NCI-H2107 (cell line): Measurements from ENCODE around the gene TLK2.
"Not testable (repeated sequence)": the region's sequence is repeated elsewhere in the genome, so short reads cannot be mapped to it uniquely, and the experiment has no call there.

ENCODE experiments used
- DNase-seq: peaks from one replicate; lab custom pipeline; 2025; lab: John Stamatoyannopoulos, UW

TLK2 gene

DNA sequence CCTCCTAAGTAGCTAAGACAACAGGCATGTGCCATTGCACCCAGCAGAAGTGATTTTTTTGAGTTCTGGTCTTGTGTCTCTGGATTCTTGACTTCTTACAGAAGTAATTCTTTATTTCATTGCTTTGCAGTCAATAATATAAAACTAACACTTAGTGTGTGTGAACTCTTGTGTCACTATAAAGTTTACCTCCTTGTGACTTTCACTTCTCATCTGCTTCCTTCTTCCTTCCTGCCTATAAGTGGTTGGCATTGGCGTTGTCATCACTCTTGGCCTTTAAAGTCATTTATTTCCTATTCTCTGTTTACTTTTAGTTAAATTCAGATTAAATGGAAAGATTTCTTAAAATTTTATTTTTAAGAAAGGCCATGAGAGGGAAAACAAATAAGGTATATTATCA, 12.4 kb downstream of the TLK2 start:
- not testable (repeated sequence) for DNase-seq

DNA sequence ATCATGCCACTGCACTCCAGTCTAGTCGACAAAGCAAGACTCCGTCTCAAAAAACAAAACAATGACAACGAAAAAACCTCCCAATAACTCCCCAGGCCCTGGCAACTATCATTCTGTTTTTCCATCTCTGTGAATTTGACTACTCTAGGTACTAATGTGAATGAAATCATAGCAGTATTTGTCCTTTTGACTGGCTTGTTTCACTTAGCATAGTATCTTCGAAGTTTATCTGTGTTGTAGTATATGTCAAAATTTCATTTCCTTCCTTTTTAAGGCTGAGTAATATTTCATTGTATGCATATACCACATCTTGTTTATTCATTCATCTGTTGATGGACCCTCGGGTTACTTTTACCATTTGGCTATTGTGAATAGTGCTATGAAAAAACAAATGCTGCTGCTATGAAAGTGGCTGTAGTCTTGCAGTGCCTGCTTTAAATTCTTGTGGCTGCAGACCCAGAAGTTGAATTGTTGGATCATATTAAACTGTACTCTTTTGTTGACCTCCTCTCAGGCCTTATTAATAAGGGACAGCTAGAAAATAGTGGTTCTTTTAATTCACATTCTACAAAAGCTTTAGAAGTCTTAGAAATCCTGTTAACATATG, 14.5 kb downstream of the TLK2 start:
- DNase-seq = not testable (repeated sequence)

DNA sequence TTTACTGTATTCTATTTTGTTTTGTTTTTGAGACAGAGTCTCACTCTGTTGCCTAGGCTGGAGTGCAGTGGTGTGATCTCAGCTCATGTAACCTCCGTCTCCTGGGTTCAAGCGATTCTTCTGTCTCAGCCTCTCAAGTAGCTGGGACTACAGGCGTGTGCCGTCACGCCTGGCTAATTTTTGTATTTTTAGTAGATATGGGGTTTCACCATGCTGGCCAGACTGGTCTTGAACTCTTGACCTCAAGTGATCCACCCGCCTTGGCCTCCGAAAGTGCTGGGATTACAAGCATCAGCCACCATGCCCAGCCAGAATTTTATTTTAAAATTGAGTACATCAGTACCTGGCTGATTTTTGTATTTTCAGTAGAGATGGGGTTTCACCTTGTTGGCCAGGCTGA, 15.4 kb downstream of the TLK2 start:
- not testable (repeated sequence) for DNase-seq

DNA sequence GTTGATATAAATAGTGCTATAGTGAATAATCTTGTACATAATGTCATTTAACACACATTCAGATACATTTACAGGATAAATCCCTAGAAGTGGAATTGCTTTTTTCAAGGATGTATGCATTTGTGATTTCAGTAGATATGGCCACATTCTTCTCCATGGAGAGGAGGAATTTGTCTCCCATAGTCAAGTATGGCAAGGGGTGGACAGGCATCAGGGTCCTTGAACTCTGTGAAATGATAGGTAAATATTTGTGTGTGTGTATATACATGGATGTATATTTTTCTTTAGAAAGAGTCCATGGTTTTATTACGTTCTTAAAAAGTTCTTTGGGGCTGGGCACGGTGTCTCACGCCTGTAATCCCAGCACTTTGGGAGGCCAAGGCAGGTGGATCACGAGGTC, 17.7 kb downstream of the TLK2 start:
- DNase-seq = not testable (repeated sequence)

DNA sequence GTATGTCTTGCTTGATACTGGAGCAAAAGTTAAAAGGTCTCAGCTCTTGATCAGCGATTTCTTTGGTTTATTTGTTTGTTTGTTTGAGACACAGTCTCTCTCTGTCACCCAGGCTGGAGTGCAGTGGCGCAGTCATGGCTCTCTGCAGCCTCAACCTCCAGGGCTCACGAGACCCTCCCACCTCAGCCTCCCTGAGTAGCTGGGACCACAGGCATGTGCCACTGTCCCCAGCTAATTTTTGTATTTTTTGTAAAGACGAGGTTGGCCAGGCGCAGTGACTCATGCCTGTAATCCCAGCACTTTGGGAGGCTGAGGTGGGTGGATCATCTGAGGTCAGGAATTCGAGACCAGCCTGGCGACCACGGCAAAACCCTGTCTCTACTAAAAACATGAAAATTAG, 20.2 kb downstream of the TLK2 start:
- DNase-seq = not testable (repeated sequence)

DNA sequence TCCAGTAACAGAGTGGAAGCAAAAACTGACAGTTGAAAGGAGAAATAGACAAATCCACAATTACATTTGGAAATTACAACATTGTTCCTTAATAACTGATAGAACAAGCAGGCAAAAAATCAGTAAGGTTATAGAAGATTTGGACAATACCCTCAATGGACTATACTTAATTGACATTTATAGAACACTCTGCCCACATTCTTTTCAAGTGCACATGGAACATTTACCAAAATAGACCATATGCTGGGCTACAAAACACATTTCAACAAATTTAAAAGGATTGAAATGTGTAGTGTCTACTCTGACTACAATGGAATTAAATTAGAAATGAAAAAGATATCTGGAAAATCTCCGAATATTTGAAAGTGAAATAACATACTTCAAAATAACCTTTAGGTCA, 21.8 kb downstream of the TLK2 start:
- not testable (repeated sequence) for DNase-seq

DNA sequence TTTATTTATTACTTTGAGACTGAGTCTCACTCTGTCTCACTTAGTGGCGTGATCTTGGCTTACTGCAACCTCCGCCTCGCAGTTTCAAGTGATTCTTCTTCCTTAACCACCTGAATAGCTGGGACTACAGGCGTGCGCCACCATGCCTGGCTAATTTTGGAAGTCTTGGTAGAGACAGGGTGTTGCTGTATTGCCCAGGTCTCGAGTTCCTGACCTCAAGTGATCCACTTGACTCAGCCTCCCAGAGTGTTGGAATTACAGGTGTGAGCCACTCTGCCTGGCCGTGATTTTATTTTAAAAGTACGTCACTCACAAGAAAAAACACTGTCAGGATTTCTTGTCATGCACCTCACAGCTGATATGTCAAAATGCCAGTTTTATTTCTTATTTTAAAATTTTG, 26.2 kb downstream of the TLK2 start:
- DNase-seq = not testable (repeated sequence)

DNA sequence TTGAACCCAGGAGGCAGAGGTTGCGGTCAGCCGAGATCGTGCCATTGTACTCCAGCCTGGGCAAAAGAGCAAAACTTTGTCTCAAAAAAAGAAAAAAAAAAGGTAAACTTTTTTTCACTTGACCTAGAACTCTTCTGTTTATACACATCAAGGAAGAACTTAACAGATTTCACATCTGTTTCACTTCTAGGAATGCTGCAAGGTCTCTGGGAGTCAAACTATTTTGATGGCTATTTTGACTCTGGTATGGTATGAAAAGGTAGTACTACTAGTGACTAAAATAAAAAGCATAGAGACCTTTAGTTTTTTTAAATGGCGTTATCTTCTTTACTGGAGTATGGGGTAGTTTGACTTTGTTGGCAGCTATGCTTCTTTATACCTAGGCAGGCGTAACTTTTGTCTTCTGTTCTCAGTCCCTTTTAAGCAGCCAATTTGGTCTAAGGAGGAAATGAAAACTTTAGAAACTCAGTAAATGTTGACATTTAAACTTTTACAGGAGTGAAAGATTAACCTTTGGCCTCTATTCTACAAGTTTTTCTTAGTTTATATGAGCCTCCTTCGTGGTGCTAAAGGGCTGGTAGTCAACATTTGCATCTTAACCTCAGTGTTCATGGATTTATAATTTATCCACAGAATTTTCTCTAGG, 28.7 kb downstream of the TLK2 start:
- DNase-seq = not testable (repeated sequence)

DNA sequence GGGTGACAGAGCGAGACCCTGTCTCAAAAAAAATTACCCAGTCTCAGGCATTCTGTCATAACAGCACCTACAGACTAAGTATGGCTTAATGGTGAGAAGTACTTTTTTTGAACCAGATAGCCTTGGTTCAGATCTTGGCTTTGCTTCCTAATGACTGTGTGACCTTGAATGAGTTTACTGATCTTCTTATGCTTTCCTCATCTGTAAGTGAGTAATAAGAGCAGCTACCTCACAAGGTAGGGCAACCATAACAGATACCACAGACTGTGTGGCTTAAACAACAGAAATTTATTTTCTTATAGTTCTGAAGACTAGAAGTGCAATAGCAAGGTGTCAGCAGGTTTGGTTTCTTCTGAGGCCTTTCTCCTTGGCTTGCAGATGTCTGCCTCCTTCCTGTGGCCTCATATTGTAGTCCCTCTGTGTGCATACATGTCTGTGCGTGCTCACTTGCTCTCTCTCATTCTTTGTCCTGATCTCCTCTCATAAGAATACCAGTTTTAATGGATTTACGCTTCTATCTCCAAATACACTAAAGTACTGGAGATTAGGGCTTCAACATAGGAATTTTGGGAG, 31.7 kb downstream of the TLK2 start:
- DNase-seq = not testable (repeated sequence)

DNA sequence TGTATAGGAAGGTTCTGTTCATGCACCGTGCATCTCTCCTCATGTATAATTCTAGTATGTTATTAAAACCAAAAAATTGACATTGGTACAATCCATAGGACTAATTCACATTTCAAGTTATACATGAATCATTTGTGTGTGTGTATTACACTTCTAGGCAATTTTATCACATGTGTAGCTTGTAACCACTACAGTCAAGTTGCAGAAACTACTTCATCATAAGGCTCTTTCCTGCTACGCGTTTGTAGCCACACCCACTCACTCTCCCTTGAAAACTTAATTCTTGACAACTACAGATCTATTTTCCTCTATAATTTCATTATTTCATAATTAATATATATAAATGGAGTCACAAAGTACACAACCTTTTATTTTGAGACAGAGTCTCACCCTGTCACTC, 32.4 kb downstream of the TLK2 start:
- DNase-seq = not testable (repeated sequence)

DNA sequence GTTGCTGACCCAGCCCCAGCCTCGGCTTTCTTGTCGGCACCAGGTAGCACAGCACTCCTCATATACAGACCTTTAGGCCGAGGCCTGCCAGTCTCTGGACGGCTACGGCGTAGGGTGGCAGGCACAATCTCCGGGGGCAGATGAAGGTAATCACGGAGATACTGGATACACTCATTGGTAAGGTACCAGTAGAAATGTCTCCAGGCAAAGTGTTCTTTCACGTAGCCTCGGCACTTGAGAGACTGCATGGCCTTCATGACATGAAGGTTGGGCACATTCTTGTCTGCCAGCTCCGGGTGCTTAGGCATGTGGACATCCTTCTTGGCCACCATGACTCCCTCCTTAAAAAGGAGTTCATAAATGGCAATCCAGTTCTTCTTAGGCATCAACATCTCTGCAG, 37.8 kb downstream of the TLK2 start:
- DNase-seq = not testable (repeated sequence)

DNA sequence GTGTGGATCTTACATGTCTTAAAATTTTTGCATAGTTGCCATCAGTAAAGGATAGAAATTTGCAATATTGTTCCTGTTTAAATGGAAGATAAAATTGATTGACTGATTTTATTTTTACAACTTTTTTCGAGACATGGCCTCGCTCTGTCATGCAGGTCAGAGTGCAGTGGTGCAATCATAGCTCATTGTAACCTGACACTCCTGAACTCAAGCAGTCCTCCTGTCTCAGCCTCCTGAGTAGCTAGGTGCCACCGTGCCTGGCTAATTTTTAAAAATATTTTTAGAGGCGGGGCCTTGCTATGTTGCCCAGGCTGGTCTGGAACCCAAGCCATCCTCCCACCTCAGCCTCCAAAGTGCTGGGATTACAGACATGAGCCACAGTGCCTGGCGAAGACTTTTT, 42.7 kb downstream of the TLK2 start:
- not testable (repeated sequence) for DNase-seq

DNA sequence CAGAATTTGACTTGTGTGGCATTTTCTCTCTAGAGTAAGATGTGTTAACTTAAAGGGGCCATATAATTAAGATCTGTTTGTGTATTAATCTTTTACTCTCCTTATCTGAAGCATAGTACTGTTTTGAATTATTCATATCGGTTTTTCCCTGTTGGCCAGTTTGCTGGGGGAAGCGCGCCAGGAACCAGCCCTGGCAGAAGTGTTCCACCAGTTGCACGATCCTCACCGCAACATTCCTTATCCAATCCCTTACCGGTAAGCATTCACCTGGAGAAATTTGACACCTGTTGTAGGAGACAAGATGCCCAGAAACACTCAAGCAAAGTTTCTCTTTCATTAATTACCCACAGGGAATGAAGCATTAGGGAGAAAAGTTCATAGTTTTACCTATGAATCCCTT, 45.5 kb downstream of the TLK2 start:
- DNase-seq = not testable (repeated sequence)

DNA sequence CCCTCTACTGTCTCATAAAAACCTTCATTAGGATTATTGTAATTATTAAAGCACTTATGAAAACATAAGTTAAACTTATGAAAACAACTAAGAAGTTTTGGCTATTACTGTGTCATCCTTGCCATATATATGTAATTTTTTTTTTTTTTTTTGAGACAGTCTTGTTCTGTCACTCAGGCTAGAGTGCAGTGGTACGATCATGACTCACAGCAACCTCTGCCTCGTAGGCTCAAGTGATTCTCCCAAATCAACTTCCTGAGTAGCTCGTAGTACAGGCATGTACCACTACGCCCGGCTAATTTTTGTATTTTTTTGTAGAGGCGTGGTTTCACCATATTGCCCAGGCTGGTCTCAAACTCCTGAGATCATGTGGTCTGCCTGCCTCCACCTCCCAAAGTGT, 46.7 kb downstream of the TLK2 start:
- DNase-seq = not testable (repeated sequence)

DNA sequence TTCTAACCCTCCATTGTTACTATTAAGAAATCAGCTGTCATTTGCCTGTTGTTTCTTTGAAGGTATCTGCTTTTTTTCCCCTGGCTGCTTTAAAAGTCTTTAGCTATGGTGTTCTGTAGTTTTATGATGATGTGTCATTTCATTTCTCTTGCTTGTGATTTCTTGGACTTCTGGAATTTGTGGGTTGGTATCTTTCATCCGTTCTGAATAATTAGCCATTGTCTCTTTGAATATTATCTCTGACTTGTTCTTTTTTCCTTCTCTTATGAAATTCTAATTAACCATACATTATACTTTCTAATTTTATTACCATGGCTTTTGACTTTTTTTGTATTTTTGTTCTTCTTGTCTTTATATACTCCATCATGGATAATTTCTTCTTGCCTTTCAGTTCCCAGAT, 52.3 kb downstream of the TLK2 start:
- DNase-seq = not testable (repeated sequence)

DNA sequence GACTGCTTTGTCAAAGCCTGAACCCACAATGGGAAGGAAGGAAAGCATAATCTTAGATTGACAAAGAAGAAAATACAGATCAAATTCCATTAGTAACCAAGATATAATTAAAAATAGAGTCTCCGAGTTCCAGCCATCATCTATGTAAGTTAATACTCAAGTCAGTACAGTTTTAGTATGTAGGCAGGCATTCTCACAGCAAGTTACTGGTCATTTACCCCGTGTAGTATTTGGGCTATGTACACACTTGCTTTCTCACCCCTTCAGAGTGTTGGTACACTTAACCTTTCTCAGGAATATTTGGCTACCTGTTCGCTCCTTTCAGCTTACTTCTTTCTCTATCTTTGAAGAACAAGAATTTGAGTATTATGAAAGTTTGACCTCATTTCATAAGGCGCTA, 57.9 kb downstream of the TLK2 start:
- not testable (repeated sequence) for DNase-seq

DNA sequence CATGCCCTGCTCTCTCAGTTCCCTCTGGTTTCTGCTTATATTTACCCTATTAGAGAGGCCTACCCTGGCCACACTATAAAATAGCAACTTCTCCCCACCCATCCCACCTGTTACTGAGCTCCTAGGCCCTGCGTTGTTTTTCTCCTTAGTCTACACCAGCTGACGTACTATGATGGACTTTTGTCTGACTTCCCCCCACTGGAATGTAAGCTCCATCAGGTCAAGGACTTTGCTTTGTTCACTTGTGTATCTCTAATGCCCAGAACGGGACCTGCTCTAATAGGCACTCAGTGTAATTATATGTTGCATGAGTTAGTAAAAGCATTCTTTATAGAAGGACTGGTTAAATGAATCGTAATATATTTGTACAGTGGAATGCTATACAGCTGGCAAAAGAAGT, 62.4 kb downstream of the TLK2 start:
- not testable (repeated sequence) for DNase-seq

DNA sequence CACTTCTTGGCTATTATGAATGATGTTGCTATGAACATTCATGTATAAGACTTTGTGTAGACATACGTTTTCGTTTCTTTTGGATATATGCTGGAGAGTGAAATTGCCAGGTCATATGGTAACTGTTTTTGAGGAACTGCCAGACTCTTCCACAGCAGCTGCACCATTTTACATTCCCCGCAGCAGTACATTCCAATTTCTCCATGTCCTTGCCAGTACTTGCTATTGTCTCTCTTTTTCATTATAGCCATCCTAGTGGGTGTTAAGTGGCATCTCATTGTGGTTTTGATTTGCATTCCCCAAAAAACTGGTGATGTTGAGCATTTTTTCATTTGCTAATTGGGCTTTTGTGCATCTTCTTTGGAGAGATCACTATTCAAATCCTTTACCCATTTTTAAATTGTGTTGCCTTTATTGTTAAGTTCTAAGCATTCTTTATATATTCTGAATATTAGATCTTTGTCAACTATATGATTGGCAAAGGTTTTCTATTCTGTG, 64.7 kb downstream of the TLK2 start:
- DNase-seq = not testable (repeated sequence)

DNA sequence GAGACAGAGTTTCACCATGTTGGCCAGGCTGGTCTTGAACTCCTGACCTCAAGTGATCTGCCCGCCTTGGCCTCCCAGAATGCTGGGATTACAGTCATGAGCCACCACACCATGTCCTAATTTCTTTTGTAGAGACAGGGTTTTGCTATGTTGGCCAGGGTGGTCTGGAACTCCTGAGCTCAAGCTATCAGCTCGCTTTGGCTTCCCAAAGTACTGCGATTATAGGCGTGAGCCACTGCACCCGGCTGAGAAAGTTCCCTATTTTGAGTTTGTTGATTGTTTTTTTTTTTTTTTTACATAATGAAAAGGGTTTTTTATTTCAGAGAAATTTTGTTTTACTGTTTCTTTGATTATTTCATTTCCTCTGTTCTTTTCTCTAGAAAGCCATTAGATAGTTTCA, 67.4 kb downstream of the TLK2 start:
- not testable (repeated sequence) for DNase-seq

DNA sequence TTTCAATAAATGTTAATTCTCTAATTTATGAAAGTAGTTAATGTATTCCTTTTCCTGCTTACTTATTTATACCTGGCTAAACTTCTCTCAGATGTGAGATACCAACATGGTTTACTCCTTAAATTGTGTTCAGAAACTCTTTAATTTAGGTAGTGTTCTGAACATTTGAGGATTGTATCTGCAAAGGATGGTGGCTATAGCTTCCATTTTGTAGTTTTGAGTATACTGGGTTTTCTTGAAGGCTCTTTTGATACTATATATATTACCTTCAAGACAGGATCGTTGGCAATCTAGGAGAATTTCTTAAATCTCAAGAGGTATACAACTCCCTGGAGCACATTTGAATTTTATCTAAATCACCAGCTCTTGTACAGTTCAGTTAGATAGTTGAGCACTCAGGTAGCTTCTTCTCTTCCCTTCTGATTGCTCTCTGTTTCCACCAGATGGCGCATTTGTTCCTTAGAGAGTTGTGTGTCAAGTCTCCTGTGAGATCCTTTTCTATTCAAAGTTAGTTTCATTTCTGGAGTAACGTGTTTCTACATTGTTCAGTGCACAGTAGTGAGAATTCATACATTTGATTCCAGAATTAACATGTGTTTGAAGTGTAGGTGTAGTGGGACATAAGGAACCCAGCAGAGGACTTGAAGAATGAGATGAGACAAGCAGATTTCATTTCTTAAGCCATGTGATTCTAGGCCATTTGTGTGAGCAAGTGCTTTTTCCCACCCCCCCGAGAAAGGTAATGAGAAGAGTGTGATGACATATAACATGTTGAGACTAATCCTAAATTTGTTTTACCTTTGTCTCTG, 74.4 kb downstream of the TLK2 start:
- DNase-seq = peak; percentile 2

DNA sequence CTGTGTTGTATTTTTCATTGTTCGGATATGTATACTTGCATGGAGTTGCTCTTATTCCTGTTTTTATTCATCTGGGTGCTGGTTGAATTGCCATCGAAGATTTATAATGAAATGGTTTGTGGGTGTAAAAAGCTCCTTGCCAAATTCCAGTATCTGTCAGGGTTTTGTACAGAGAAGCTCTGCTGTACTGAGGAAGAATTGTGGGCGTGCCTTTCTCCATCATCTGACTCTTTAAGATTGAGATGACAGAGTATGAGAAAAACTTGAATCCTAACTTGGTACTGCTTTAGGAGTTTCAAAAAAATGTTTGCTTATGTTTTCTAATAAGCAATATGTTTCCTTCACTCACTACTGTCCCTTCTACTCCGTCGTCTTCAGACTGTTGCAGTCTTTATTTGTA, 78.9 kb downstream of the TLK2 start:
- not testable (repeated sequence) for DNase-seq

DNA sequence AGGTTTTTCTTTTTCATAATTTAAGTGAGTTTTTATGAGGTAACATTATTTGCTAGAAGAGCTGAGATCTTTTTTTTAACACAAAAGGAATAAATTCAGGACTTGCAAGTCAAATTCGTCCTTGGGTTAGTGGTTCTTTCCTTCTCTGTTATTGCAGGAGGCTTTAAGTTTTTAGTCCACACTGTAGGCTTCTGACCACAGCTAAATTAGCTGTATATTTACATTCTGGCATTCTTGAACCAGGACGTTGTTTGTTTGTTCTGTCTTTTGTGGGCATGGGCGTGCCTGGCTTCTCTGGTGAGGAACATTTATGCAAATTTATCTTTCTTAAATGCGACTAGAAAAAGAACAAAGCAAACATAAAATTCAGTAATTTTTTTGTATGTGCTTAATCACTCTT, 80.3 kb downstream of the TLK2 start:
- not testable (repeated sequence) for DNase-seq
